GM18909 (cell line): ENCODE data around the gene HSBP1L1.
A peak's percentile ranks its signal among the peaks of the same experiment; 100 is the strongest.
"Not testable (repeated sequence)": the region's sequence is repeated elsewhere in the genome, so short reads cannot be mapped to it uniquely, and the experiment has no call there.

ENCODE experiments used
- ATAC-seq: cut with Tn5 transposase; IDR thresholded peaks from one replicate; pipeline ENCODE4 v1.9.1; 2021; ENCODE audit warnings: mild to moderate bottlenecking; ENCODE audit not compliant: unreplicated experiment, poor library complexity

The HSBP1L1 gene

DNA sequence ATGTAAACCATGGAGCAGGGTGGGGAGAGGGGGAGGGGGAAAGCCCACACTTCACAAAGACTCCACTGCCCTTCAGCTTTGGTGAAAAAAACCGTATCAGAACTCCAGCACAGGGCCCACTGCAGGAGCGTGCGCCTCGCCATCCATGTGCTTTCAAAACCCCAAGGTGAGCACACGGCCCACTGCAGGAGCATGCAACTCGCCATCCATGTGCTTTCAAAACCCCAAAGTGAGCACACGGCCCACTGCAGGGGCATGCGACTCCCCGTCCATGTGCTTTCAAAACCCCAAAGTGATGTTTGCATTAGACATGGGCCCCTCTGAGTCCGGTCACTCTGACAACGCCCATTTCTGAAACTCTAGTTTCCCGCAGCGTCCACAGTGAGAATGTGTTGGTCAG, 16.1 kb downstream of the HSBP1L1 start:
- ATAC-seq = no peak

GRCh38 chr18:79982736-79983135, 18.3 kb downstream of the HSBP1L1 start:
- no peak for ATAC-seq

DNA sequence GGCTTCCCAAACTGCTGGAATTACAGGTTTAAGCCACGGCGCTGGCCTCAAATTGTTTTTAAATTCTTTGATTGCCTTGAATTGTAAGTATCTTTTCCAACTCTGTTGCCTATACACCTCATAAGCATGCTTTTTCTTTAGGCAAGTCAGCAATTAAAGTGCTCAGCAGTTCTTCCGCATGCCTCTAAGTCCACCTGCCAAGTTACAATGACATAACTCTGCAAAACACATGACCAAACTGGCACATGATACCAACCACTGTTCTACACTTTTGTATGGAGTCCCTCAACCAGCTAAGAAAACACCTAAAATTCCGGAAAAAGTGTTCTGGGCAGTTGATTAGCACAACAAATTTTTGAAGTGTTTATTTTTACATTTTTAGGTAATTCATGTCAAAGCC, 18.8 kb downstream of the HSBP1L1 start:
- no peak for ATAC-seq

GRCh38 chr18:79983793-79984192, 19.4 kb downstream of the HSBP1L1 start:
- ATAC-seq = no peak

DNA sequence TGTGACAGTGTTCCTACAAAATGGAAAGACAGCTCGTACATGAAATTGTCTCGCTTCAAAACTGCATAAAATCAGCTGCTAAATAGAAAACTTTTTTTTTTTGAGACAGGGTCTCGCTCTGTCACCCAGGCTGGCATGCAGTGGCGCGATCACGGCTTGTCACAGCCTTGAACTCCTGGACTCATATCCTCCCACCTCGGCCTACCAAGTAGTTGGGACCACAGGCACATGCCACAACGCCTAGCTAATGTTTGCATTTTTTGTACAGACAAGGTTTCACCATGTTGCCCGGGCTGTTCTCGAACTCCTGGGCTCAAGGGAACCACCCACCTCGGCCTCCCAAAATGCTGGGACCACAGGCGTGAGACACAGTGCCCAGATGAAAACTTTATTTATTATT, 20.7 kb downstream of the HSBP1L1 start:
- no peak for ATAC-seq

- no peak for ATAC-seq
Measured at GRCh38 chr18:79986726-79987125, 22.3 kb downstream of the HSBP1L1 start.

DNA sequence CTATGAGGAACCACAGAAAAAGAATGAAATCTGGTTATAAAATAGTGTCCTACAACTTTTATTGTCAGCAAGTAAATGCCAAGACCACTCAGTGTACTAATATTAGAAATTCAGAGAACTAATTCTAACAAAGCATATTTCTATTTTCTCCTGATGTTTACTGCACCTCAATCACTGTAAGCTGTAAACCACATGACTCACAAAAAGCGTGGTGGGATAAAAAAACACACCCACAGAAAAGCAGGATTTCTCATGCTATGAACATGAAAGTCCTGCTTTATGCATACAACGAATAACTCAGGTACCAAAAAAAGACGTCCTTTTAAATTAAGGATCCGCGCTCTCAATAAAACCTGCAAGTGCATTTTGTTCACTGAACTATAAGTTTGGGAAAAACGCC, 23.1 kb downstream of the HSBP1L1 start:
- no peak for ATAC-seq

DNA sequence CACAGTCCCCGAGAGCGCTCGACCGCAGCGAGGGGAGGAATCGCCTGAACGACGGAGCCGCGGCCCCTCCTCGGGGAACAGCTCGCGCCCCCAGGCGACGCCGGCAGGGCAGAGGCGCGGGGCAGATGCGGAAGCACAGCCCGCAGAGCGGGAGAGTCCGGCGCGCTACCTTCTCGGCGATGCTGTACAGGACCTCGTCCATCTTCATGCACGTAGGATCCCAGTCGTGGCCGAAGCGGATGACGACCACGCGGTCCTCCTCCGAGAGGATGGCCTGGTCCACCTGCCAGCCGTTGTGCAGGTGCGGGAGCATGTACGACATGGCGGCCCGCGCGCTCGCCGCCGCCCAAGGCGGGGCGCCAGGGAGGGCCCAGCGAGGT, 23.6 kb downstream of the HSBP1L1 start:
- ATAC-seq = peak; percentile 65

DNA sequence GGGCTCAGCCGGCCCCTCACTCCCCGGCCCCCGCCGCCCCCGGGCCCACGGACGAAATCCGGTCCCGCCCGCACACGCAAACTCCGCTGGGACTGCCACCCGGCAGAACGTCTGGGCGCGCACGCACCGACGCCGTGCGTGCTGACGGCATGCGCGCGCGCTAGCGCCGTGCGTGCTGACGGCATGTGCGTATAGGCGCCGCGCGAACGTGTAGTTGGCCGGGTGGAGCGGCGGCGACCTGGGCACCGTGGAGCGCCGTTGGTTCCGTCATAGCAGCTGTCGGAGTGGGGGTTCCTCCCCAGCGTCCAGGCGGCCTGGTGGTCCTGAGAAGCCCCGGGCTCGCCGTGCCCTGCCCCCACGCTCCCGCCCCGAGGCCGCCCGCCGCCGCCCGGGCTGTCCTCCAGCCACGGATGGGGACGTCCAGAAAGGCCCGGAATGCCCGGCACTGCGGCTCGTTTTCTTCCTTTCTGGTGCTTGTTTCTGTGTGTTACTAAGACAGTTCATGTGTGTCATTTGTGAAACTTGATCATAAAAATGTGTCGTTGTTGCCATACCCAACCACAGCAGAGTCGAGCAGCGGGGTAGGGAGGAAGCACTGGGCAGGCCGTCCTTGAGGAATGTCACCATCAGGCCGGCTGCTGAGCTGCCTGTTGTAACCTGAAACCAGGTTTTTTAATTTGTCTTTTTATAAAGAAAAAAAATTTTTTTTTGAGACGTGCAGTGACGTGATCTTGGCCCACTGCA, 24.2 kb downstream of the HSBP1L1 start, which contains the start of gene TXNL4A:
TSS of gene TXNL4A (minus strand) at position 113 of the 744 bp plus-strand sequence. CDS start 171 bp downstream, outside the sequence.
- ATAC-seq = peak; percentile 97

GRCh38 chr18:79989195-79989497, 24.7 kb downstream of the HSBP1L1 start:
- no peak for ATAC-seq

DNA sequence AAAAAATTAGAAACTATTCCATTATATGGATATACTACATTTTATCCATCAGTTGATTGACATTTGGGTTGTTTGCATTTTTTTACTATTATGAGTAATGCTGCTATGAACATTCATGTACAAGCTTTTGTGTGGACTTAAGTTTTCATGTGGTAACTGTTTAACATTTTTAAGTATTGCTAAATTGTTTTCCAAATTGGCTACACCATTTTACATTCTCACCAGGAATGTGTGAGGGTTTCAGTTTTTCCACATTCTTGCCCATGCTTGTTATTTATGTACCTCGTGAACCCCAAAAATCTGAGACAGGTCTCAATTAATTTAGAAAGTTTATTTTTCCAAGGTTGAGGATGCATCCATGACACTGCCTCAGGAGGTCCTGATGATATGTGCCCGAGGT, 27.1 kb downstream of the HSBP1L1 start:
- no peak for ATAC-seq

DNA sequence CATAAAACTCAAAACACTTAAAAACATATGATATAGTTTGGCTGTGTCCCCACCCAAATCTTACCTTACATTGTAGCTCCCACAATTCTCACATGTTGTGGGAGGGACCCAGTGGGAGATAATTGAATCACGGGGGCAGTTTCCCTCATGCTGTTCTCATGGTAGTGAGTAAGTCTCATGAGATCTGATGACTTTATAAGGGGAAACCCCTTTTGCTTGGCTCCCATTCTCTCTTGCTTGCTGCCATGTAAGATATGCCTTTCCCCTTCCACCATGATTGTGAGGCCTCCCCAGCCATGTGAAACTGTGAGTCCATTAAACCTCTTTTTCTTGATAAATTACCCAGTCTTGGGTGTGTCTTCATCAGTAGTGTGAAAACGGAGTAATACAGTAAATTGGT, 35.3 kb downstream of the HSBP1L1 start:
- not testable (repeated sequence) for ATAC-seq

- ATAC-seq = no peak
Measured at GRCh38 chr18:80000877-80001276, 36.4 kb downstream of the HSBP1L1 start.

- no peak for ATAC-seq
Measured at GRCh38 chr18:80002468-80002867, 38.0 kb downstream of the HSBP1L1 start.

- ATAC-seq = no peak
Measured at GRCh38 chr18:80004600-80005342, 40.3 kb downstream of the HSBP1L1 start.

DNA sequence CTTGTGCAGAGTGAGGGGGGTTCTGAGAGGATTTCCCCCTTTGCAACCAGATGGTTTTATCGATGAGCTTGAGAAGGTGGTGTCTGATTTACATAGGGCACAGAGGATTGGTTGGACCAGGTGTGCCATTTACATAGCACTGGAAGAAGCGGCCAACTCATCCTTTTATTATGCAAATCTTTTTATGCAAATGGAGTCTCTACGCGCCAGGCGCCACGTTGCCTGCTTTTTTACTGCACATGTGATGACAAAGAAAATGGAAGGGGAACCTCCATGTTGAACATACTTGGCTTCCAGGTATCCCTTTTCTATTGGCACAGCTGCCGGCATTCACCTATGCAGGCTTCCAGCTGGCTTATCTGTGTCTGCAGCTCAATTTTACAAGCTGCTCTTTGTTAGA, 42.3 kb downstream of the HSBP1L1 start:
- no peak for ATAC-seq

DNA sequence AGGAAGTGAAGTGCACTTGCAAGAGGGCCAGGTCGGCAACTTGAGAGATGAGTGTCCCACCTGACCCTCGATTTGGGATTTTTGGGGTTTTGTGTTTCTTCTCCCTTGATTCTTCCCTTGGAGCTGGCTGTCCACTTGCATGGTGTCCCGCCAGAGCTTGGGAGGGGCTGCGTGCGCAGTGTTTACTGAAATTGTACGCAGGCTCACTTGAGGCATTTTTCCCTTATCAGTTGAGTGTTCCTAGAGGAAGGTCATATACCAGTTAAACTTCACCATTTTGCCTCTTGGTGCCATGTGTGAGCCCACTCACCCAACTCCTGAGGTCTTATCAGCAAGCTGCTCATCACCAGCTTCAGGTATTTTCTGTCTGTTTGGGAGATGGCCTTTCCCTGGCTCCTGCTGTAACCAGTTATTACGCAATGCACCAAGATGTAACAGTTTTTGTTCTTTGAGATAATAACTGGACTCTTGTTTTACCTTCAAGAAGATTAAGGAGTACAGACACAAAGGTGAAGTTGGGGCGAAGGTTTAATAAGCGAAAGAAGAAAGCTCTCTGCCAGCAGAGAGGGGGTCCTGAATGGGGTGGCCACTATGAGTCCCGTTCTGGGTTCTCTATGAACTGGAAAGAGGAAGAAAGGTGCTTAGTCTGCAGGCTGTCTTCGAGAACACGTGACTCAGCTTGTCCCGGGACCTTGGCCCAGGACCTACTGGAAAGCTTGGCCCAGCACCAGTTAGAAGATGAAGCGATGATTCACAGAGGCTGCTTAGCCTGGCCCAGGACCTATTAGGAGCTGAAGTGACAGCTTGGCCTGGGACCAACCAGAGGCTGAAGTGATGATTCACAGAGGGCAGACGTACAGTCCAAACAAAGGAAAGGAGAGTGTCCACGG, 45.5 kb downstream of the HSBP1L1 start:
- no peak for ATAC-seq

GRCh38 chr18:80010551-80010906, 46.1 kb downstream of the HSBP1L1 start:
- ATAC-seq = no peak

DNA sequence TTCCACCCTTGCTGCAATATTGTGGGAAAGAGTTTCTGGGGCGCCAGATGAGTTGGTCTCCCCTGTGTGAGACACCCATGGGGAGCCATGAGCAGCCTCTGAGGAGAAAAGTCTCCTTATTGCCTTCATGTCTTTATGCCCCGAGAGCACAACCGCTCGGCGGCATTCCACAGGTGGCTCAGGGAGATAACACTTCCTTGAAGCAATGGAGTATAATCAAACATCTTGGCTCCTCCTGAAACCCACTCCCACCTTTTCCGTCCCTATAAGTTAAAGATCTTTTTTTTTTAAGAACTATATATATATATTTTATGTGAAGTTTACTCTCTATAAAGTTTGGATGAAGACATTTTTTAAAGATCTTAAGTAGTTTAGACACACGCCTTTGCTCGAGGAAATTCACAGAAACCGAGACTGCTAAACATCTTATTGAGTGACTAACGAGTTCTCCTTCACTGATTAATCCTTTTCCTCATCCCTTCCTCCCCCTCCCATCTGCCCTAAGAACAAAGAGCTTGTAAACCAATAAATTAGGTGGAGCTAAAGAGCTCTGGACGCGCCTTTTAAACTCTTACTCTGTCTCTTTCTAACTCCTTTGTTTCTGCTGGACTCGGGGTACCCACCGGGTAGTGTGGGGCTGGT, 47.2 kb downstream of the HSBP1L1 start:
- ATAC-seq = not testable (repeated sequence)

- no peak for ATAC-seq
Measured at GRCh38 chr18:80012714-80013113, 48.3 kb downstream of the HSBP1L1 start.
